KOPT-K1 (cell line): ENCODE data around the gene OSBPL5.

ENCODE experiments used
- H3K27ac ChIP-seq: fragments of 200-600 bp; sonication (generic); 2 replicates; pipeline ENCODE4 v1.5.1; 2016; ENCODE audit warnings: antibody characterized with exemption, mild to moderate bottlenecking, low read depth, low read length; ENCODE audit not compliant: poor library complexity, severe bottlenecking
- H3K36me3 ChIP-seq: fragments of 200-600 bp; sonication (generic); 2 replicates; pipeline ENCODE4 v1.5.1; 2017; ENCODE audit warnings: antibody characterized with exemption, mild to moderate bottlenecking, low read length, moderate library complexity; ENCODE audit not compliant: insufficient read depth
- H3K9me3 ChIP-seq: fragments of 200-600 bp; sonication (generic); 2 replicates; pipeline ENCODE4 v1.5.1; 2017; ENCODE audit warnings: antibody characterized with exemption, low read length, mild to moderate bottlenecking; ENCODE audit not compliant: insufficient read depth, poor library complexity, severe bottlenecking

Gene OSBPL5

GRCh38 chr11:3164138-3164551 is 965 bp downstream of the OSBPL5 start:
- peak overlapping the region; percentile 91 for H3K27ac ChIP-seq
- H3K36me3 ChIP-seq = peaks cover 26% of the 10 kb centered on the region
- no peaks in the 10 kb centered on the region for H3K9me3 ChIP-seq

DNA sequence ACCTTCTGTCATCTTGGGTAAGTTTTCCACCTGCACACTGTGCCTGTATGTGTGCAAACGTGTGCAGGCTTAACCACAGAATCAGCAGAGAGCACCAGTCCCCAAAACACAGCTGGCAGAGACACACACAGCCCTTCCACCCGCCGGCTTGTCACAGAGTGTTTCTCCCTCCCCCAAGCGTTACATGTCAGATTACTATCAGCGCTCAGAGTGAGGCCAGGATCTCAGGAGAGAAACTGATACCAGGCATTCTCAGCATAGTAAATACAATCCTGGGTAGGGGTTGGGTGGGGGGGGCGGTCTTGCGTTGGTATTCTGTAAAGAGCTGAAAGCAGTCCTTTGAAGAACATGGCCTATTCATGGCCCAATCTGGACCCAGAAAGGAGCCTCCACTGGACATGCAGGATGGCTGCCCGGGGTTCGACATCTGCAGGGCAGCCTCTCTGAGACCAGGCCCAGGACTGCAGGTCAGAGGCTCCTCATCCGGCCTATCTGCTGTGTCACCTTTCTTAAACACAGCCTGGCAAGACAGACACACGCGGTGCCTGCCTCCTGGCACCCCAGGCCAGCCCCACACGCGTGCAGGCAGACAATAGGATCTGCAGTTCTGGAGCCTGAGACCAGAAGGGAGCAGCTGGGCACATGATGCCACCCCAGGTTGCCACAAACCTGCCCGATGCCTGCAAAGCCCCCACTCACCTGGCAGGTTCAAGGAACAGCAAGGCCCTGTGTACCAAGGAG is 1.7 kb downstream of the OSBPL5 start:
- peak overlapping the region; percentile 91 for H3K27ac ChIP-seq
- H3K9me3 ChIP-seq = no peaks in the 10 kb centered on the region
- peaks cover 31% of the 10 kb centered on the region for H3K36me3 ChIP-seq

GRCh38 chr11:3162410-3163240 is 2.5 kb downstream of the OSBPL5 start:
- Histone ChIP-seq H3K9me3 (no peaks in the 10 kb centered on the region), H3K36me3 (peaks cover 33% of the 10 kb centered on the region)

GRCh38 chr11:3161720-3162409 is 3.2 kb downstream of the OSBPL5 start:
- peak overlapping the region; percentile 42 for H3K27ac ChIP-seq
- H3K9me3 ChIP-seq = no peaks in the 10 kb centered on the region
- peaks cover 37% of the 10 kb centered on the region for H3K36me3 ChIP-seq

More at GRCh38 chr11:3162410-3163240, 2.5 kb downstream of the OSBPL5 start:
- H3K27ac ChIP-seq = peak overlapping the region; percentile 42

GRCh38 chr11:3161309-3161708 is 3.8 kb downstream of the OSBPL5 start:
- no peak overlapping the region for H3K27ac ChIP-seq
- H3K36me3 ChIP-seq = peaks cover 42% of the 10 kb centered on the region
- no peaks in the 10 kb centered on the region for H3K9me3 ChIP-seq

DNA sequence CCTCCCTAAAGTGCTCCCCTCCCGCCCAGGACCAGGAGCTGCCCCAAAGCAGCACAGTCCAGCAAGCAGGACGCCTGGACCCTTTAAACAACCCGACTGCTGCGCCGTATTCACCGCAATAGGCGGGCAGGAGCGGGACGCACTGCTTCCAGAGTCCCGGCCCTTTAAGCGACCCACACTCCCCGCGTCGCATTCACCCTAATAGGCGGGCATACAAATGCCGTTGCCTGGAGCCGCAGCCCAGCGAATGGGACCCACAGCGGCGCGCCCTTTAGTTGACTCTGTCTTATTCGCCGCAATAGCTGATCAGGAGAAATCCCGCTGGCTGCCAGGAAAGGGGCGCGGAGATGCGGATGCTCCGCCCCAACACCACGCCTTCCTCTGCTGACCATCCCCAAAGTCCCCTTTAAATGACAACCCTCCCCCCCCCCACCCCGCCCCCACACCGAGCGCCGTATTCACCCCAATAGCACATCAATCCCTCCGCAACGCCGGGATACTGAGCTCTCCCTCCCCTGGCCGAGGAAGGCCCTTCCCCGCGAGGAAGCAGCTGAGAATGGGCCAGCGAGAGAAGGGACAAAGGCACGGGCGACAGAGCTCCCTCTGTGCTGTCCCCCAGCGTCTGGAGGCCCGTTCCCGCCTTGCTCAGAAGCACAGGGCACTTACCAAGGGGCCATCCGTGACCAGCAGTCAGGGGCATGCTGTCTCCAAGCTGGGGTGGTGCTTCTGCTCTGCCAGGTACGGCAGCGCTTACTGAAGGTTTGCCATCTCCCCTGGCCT is 4.7 kb downstream of the OSBPL5 start:
- Histone ChIP-seq H3K27ac (no peak overlapping the region), H3K9me3 (no peaks in the 10 kb centered on the region), H3K36me3 (peaks cover 51% of the 10 kb centered on the region)

- H3K36me3 ChIP-seq = peaks cover 51% of the 10 kb centered on the region
- H3K9me3 ChIP-seq = no peaks in the 10 kb centered on the region
- peak overlapping the region; percentile 72 for H3K27ac ChIP-seq
Observed at GRCh38 chr11:3159296-3160190, 5.6 kb downstream of the OSBPL5 start.

- Histone ChIP-seq H3K27ac (peak overlapping the region; percentile 72), H3K9me3 (no peaks in the 10 kb centered on the region), H3K36me3 (peaks cover 58% of the 10 kb centered on the region)
Observed at GRCh38 chr11:3158821-3159220, 6.3 kb downstream of the OSBPL5 start.

GRCh38 chr11:3158131-3158591 is 6.9 kb downstream of the OSBPL5 start:
- Histone ChIP-seq H3K36me3 (peaks cover 65% of the 10 kb centered on the region), H3K27ac (peak overlapping the region; percentile 72), H3K9me3 (no peaks in the 10 kb centered on the region)

GRCh38 chr11:3157381-3158130 is 7.6 kb downstream of the OSBPL5 start:
- H3K27ac ChIP-seq = peak overlapping the region; percentile 72
- peaks cover 71% of the 10 kb centered on the region for H3K36me3 ChIP-seq
- H3K9me3 ChIP-seq = no peaks in the 10 kb centered on the region

GRCh38 chr11:3156661-3157311 is 8.3 kb downstream of the OSBPL5 start:
- Histone ChIP-seq H3K27ac (peak overlapping the region; percentile 72), H3K36me3 (peaks cover 71% of the 10 kb centered on the region), H3K9me3 (no peaks in the 10 kb centered on the region)

GRCh38 chr11:3156282-3156660 is 8.8 kb downstream of the OSBPL5 start:
- H3K27ac ChIP-seq = no peak overlapping the region
- no peaks in the 10 kb centered on the region for H3K9me3 ChIP-seq
- peaks cover 70% of the 10 kb centered on the region for H3K36me3 ChIP-seq
